ENCODE data around the gene CEP135.

DNA sequence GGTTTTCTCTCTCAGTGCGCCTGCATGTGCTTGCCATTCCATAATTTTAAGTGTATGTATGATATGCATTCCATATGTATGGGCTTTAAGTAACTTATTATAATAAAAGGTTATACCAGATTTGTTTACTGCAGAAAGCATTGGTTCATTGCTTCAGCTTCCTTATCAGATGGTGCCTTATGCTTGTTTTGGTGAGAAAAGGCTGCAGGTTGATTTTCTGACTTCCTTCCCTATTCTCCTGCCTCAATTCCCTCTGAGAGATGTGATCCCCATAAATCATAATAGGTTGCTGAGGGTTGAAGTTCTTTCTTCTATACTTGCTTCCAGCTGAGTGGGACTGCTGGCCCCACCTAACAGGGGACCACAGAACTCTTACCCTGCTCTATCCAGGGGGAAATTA is 10.3 kb upstream of the CEP135 start:
- TF ChIP-seq, protein P1, sequence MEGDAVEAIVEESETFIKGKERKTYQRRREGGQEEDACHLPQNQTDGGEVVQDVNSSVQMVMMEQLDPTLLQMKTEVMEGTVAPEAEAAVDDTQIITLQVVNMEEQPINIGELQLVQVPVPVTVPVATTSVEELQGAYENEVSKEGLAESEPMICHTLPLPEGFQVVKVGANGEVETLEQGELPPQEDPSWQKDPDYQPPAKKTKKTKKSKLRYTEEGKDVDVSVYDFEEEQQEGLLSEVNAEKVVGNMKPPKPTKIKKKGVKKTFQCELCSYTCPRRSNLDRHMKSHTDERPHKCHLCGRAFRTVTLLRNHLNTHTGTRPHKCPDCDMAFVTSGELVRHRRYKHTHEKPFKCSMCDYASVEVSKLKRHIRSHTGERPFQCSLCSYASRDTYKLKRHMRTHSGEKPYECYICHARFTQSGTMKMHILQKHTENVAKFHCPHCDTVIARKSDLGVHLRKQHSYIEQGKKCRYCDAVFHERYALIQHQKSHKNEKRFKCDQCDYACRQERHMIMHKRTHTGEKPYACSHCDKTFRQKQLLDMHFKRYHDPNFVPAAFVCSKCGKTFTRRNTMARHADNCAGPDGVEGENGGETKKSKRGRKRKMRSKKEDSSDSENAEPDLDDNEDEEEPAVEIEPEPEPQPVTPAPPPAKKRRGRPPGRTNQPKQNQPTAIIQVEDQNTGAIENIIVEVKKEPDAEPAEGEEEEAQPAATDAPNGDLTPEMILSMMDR (IDR thresholded peaks at IDR 0.05; ENCODE audit: low read length) = no peak
- no peak for TF ChIP-seq EZH2 (optimal IDR thresholded peaks at IDR 0.05; ENCODE audit: low read depth, low read length)
- no peak for TF ChIP-seq EZH2phosphoT487 (IDR thresholded peaks at IDR 0.05; ENCODE audit: low read length)
